GM18502 (cell line): Measurements from ENCODE around the gene NIT1.

Experiments used
- ATAC-seq: cut with Tn5 transposase; IDR thresholded peaks from one replicate; pipeline ENCODE4 v1.9.1; 2021; ENCODE audit warnings: mild to moderate bottlenecking; ENCODE audit not compliant: unreplicated experiment, poor library complexity

The NIT1 gene

GRCh38 chr1:161140755-161141400 lies 23.0 kb downstream of the NIT1 start:
- no peak for ATAC-seq

GRCh38 chr1:161145832-161146231 lies 27.9 kb downstream of the NIT1 start:
- no peak for ATAC-seq

- ATAC-seq: no peak
Measured at GRCh38 chr1:161153176-161153575, 35.3 kb downstream of the NIT1 start.

GRCh38 chr1:161153682-161154337 lies 35.9 kb downstream of the NIT1 start, which contains the start of gene UFC1:
TSS of gene UFC1 (plus strand) at chr1:161153978. CDS start at chr1:161153998, 20 bp downstream.
- ATAC-seq: peak; percentile 90

GRCh38 chr1:161157867-161158266 lies 40.0 kb downstream of the NIT1 start:
- ATAC-seq: no peak

- no peak for ATAC-seq
Measured at GRCh38 chr1:161158316-161159010, 40.6 kb downstream of the NIT1 start.

GRCh38 chr1:161159087-161159912 lies 41.4 kb downstream of the NIT1 start, which contains the start of gene USP21:
TSS of gene USP21 (plus strand) at chr1:161159500. CDS start at chr1:161160641, 1,141 bp downstream.
- peak; percentile 81 for ATAC-seq

GRCh38 chr1:161159913-161160243 lies 42.0 kb downstream of the NIT1 start:
- no peak for ATAC-seq

GRCh38 chr1:161160671-161161145 lies 42.8 kb downstream of the NIT1 start:
- no peak for ATAC-seq

- no peak for ATAC-seq
Measured at GRCh38 chr1:161161652-161162051, 43.7 kb downstream of the NIT1 start.

- no peak for ATAC-seq
Measured at GRCh38 chr1:161162052-161162451, 44.1 kb downstream of the NIT1 start.

GRCh38 chr1:161162806-161163205 lies 44.9 kb downstream of the NIT1 start:
- ATAC-seq: no peak

GRCh38 chr1:161163793-161164192 lies 45.9 kb downstream of the NIT1 start:
- ATAC-seq: no peak

- ATAC-seq: no peak
Measured at GRCh38 chr1:161164901-161165610, 47.2 kb downstream of the NIT1 start.

GRCh38 chr1:161165742-161166668 lies 48.1 kb downstream of the NIT1 start, which contains the start of gene PPOX:
TSS of gene PPOX (plus strand) at chr1:161166426. CDS start at chr1:161166848, 422 bp downstream.
- ATAC-seq: peak; percentile 91

- ATAC-seq: no peak
Measured at GRCh38 chr1:161166669-161167548, 49.0 kb downstream of the NIT1 start.

GRCh38 chr1:161168906-161169305 lies 51.0 kb downstream of the NIT1 start:
- no peak for ATAC-seq
